Stomach (tissue), 4 donors: ENCODE data around the gene CCDC122.

Source experiments
- EP300 ChIP-seq: sonication (generic); formaldehyde crosslinking; IDR thresholded peaks from one replicate; pipeline ENCODE4 v1.6.1; 2017; ENCODE audit warnings: antibody characterized with exemption
- POLR2A ChIP-seq, 4 donors: fragments of 450-650 bp; IDR thresholded peaks; one replicate each; pipeline ENCODE4 v1.6.1; 2016; ENCODE audit warnings: antibody characterized with exemption in 4 of 4, control low read depth in 2 of 4, mild to moderate bottlenecking in 1 of 4, moderate library complexity in 1 of 4
- POLR2AphosphoS5 ChIP-seq, 3 donors: sonication (generic); formaldehyde crosslinking; IDR thresholded peaks; one replicate each; pipeline ENCODE4 v1.6.1; 2016; ENCODE audit warnings: antibody characterized with exemption in 3 of 3
- TF ChIP-seq, protein P1 (sequence below), 7 experiments: fragments of 450-650 bp in 4 of 7; fragments of 200-600 bp in 3 of 7; sonication (generic) in 3 of 7; IDR thresholded peaks; one replicate each; pipeline ENCODE4 v1.5.1; 2016 to 2019; ENCODE audit warnings: antibody characterized with exemption in 7 of 7, control low read depth in 2 of 7, mild to moderate bottlenecking in 1 of 7

GRCh38 chr13:43848001-43848649 lies 31.4 kb downstream of the CCDC122 start:
- TF ChIP-seq, protein P1, sequence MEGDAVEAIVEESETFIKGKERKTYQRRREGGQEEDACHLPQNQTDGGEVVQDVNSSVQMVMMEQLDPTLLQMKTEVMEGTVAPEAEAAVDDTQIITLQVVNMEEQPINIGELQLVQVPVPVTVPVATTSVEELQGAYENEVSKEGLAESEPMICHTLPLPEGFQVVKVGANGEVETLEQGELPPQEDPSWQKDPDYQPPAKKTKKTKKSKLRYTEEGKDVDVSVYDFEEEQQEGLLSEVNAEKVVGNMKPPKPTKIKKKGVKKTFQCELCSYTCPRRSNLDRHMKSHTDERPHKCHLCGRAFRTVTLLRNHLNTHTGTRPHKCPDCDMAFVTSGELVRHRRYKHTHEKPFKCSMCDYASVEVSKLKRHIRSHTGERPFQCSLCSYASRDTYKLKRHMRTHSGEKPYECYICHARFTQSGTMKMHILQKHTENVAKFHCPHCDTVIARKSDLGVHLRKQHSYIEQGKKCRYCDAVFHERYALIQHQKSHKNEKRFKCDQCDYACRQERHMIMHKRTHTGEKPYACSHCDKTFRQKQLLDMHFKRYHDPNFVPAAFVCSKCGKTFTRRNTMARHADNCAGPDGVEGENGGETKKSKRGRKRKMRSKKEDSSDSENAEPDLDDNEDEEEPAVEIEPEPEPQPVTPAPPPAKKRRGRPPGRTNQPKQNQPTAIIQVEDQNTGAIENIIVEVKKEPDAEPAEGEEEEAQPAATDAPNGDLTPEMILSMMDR (IDR thresholded peaks at IDR 0.05) = no peak
- TF ChIP-seq POLR2AphosphoS5 (IDR thresholded peaks at IDR 0.05) (no peak), POLR2A (IDR thresholded peaks at IDR 0.05) (no peak), EP300 (no peak)
